Measurements from ENCODE around the gene HSD17B14. TPM values are rescaled to one million over a fixed set of nuclear protein-coding genes. Genes with fewer than 3 reads are reported as not detected.

HSD17B14 gene
- total and polyA plus RNA-seq, 9 of the 15 experiments (the other 6 are each of a cell fraction or from before 2014, with no cell fraction given) = 0.16 TPM; not detected in 8

DNA sequence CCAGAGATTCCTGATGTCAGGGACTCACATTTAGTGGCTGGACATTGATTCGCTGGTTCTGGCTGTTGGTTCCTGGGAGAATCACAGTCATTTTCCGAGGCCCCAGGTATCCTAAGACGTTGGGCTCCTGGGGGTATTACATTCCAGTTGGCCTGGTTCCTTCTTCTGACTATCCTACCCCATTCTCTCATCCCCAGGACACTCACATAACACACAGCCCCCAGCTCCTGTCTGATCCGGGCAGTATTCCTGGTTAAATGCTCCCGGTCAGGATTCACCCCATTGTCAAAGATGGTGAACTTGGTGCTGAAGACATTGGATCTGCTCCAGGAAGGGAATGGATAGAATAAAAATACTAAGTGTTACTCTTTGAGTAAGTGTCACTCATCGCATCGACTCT lies 47.4 kb upstream of the HSD17B14 start (continued):
- TF ChIP-seq, protein P1, sequence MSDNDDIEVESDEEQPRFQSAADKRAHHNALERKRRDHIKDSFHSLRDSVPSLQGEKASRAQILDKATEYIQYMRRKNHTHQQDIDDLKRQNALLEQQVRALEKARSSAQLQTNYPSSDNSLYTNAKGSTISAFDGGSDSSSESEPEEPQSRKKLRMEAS (CRISPR knock-in tag; IDR thresholded peaks at IDR 0.05) = no peak
- no peak for TF ChIP-seq ZNF778 (CRISPR knock-in tag; IDR thresholded peaks at IDR 0.05)
- TF ChIP-seq XRCC4 (IDR thresholded peaks at IDR 0.05; ENCODE audit: extremely low read depth, insufficient read depth, insufficient read length) = no peak
- no peak for TF ChIP-seq ZBTB8A (IDR thresholded peaks at IDR 0.05; ENCODE audit: partially characterized antibody)

GRCh38 chr19:48881741-48882657 lies 45.7 kb upstream of the HSD17B14 start:
- ChIA-PET CTCF (ENCODE audit: low intra/inter-chr PET ratio) (interaction anchor here (0.6 kb wide), 1 partner anchor 42 kb away, joined by 4 read pairs; no protein-coding TSS in a partner anchor), POLR2A (interaction anchor here (0.8 to 12.2 kb wide), 5 partner anchors 9 to 148 kb away, joined by 3 to 439 read pairs (median 13); partner anchors contain the start of genes FTL, NUCB1, PPP1R15A and TULP2)
- peak in 3 of 4 experiments; percentile 48 to 68 (median 57) for DNase-seq (ENCODE audit: extremely low read depth in 1 of 4, low spot score in 3 of 4)
- H3K9me3 ChIP-seq (replicated peaks; ENCODE audit: control insufficient read depth, insufficient read depth, low read depth, low read length) = peaks cover 7% of the 10 kb centered on the region
- peak overlapping the region; percentile 26; the same call in 1 of the 2 replicates for H2AFZ ChIP-seq (ENCODE audit: low read depth, low read length)
- no peaks in the 10 kb centered on the region for H3K9me1 ChIP-seq (ENCODE audit: control insufficient read depth, insufficient read depth, low read length)
- peaks cover 7% of the 10 kb centered on the region; the same call in 2 of the 3 replicates for H3K36me3 ChIP-seq (ENCODE audit: control insufficient read depth, insufficient read depth, low read length)
- H3K79me2 ChIP-seq (ENCODE audit: control insufficient read depth, insufficient read depth, low read length) = peaks cover 8% of the 10 kb centered on the region; the same call in 2 of the 3 replicates
- no peak overlapping the region for H3K4me3 ChIP-seq
- peaks cover 25 to 42% of the 10 kb centered on the region in 2 experiments for H3K4me1 ChIP-seq (replicated peaks in 1 of 2; ENCODE audit: control insufficient read depth in 2 of 2, insufficient read depth in 2 of 2, low read length in 2 of 2)
- H3K9ac ChIP-seq (ENCODE audit: insufficient read depth in 1 of 2, low read depth in 2 of 2, low read length in 2 of 2) = no peak overlapping the region
- WGBS (ENCODE audit: insufficient coverage, low coverage, missing lambda C conversion rate) = 65% methylated on average over 30 of the region's 30 CpGs
- ATAC-seq = peak; percentile 48
- intact Hi-C loops (cut with micrococcal nuclease) (no loop called here), in situ Hi-C loops (cut with MboI) (no loop called here)
- H3K4me2 ChIP-seq (ENCODE audit: insufficient read depth, low read length) = no peak overlapping the region
- no peaks in the 10 kb centered on the region for H3K27me3 ChIP-seq (ENCODE audit: control insufficient read depth in 2 of 2, insufficient read depth in 2 of 2, low read length in 2 of 2)
- BruUV-seq (replicated peaks) = no TSS peak
- peak; percentile 86 for FAIRE-seq
- H4K20me1 ChIP-seq (replicated peaks; ENCODE audit: control insufficient read depth, insufficient read depth, low read length) = no peaks in the 10 kb centered on the region
- H3K27ac ChIP-seq (ENCODE audit: extremely low read depth, low read depth, low read length) = no peak overlapping the region; the same call in 2 of the 3 replicates
- peak in 1 of 2 experiments; percentile 88; a peak in 2 of 4 replicates for TF ChIP-seq ZNF639 (CRISPR knock-in tag; conservative IDR thresholded peaks at IDR 0.05 in 1 of 2, IDR thresholded peaks at IDR 0.05 in 1 of 2)
- TF ChIP-seq, protein P2, sequence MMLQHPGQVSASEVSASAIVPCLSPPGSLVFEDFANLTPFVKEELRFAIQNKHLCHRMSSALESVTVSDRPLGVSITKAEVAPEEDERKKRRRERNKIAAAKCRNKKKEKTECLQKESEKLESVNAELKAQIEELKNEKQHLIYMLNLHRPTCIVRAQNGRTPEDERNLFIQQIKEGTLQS (IDR thresholded peaks at IDR 0.05) = no peak
- TF ChIP-seq, protein P2 (CRISPR knock-in tag; conservative IDR thresholded peaks at IDR 0.05) = no peak
- peak; percentile 94 for TF ChIP-seq DDX20 (tag; IDR thresholded peaks at IDR 0.05; ENCODE audit: low read depth)
- peak; percentile 93 for TF ChIP-seq ZNF175 (CRISPR knock-in tag; IDR thresholded peaks at IDR 0.05; ENCODE audit: low read depth)
- TF ChIP-seq ILF3 (IDR thresholded peaks at IDR 0.05; ENCODE audit: borderline replicate concordance) = no peak
- no peak for TF ChIP-seq MYNN (IDR thresholded peaks at IDR 0.05)
- no peak for TF ChIP-seq MYNN (CRISPR knock-in tag; IDR thresholded peaks at IDR 0.05)
- peak; percentile 77; the same call in 1 of the 2 replicates for TF ChIP-seq NFXL1 (CRISPR knock-in tag; IDR thresholded peaks at IDR 0.05)
- TF ChIP-seq CXXC5 (CRISPR knock-in tag; IDR thresholded peaks at IDR 0.05) = peak; percentile 87
- TF ChIP-seq ARNT (IDR thresholded peaks at IDR 0.05) = no peak

Data from K562 (cell line).